ENCODE results near the gene MGAT3. TPM values are rescaled to one million over a fixed set of nuclear protein-coding genes. Genes with fewer than 3 reads are reported as not detected.

The MGAT3 gene
- total and polyA plus RNA-seq, 2 of the 13 experiments (the other 11 are each of a cell fraction or from before 2014, with no cell fraction given), result 0.11 to 0.15 TPM

DNA sequence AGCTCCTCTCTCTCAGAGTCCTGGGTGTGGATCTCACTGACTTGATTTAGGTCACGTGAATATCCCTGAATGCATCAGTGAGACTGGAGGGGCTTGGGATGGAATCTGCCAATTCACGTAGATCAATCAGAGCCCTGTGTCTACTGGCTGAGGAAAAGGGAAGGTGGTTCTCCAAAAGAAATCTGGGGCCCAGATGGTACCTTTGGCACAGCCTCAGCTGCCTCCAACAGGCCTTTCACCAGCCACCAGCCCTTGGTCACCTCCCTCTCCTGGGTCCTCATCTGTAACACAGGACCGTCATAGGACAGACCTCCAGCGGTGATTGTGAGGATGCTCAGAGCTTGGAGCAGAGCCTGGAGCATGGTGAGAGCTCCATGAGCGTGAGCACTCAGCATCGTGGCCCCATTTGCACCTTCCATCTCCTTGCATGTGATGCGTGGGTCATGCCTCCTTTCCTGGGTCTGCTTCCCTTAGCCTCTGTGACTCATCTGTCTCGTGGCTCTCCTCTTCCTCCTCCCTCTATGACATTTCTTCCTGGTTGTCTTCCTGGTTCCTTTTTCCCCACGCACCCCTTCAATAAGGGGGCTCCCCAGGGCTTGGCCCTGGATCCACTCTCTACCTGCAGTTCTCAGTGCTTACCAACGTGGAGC, 37.8 kb downstream of the MGAT3 start:
- 49% methylated on average over 8 of the region's 10 CpGs for WGBS (ENCODE audit: low lambda C conversion rate)
- intact Hi-C loops (cut with micrococcal nuclease; ENCODE audit: unreplicated experiment) (no loop called here), in situ Hi-C loops (cut with HindIII; ENCODE audit: extremely low pct_ligation_motif_present, low pct_unique_long_range_greater_than_20kb) (no loop called here)
- H3K27ac ChIP-seq (ENCODE audit: extremely low read length, insufficient read depth, low read length), result no peak overlapping the region
- H3K4me3 ChIP-seq (replicated peaks in 1 of 3; ENCODE audit: insufficient read depth in 1 of 3, low read depth in 2 of 3, low read length in 3 of 3), result no peak overlapping the region
- no peak overlapping the region for H3K9ac ChIP-seq (ENCODE audit: insufficient read depth, low read depth, low read length)
- no peak for DNase-seq (ENCODE audit: low spot score)
- no peak for ATAC-seq
- H3K4me2 ChIP-seq (ENCODE audit: low read depth, low read length), result no peak overlapping the region
- peaks cover 48% of the 10 kb centered on the region for H3K4me1 ChIP-seq (ENCODE audit: insufficient read depth, low read length)
- peaks cover 0 to 2% of the 10 kb centered on the region in 2 experiments; a peak in 1 of 5 replicates for H3K27me3 ChIP-seq (ENCODE audit: control insufficient read depth in 1 of 2, insufficient read depth in 2 of 2, low read length in 2 of 2)
- FAIRE-seq, result no peak
- BruUV-seq (replicated peaks), result no TSS peak
- ChIA-PET POLR2A (interaction anchor here (0.7 to 2.0 kb wide), 6 partner anchors 22 to 34 kb away, joined by 3 to 7 read pairs (median 4); partner anchors contain the start of gene ATF4), CTCF (ENCODE audit: low intra/inter-chr PET ratio, low total read pairs) (interaction anchor here (1.4 to 2.8 kb wide), 6 partner anchors 15 to 40 kb away, joined by 4 to 24 read pairs (median 8); no protein-coding TSS in a partner anchor)
- H3K36me3 ChIP-seq (replicated peaks in 1 of 2; ENCODE audit: control insufficient read depth in 1 of 2, insufficient read depth in 2 of 2, low read length in 2 of 2), result no peaks in the 10 kb centered on the region
- H2AFZ ChIP-seq (ENCODE audit: low read length), result no peak overlapping the region
- no peaks in the 10 kb centered on the region for H3K79me2 ChIP-seq (ENCODE audit: insufficient read depth, low read length)
- H4K20me1 ChIP-seq (ENCODE audit: insufficient read depth, low read length), result no peaks in the 10 kb centered on the region
- no peaks in the 10 kb centered on the region for H3K9me3 ChIP-seq (ENCODE audit: low read length)
- no peak for TF ChIP-seq SRSF9 (IDR thresholded peaks at IDR 0.05; ENCODE audit: borderline replicate concordance, insufficient read depth, low read depth, low read length, poor library complexity, severe bottlenecking)
- TF ChIP-seq CEBPB (IDR thresholded peaks at IDR 0.05; ENCODE audit: borderline replicate concordance, low read depth, low read length), result no peak
- no peak for TF ChIP-seq HDAC6 (IDR thresholded peaks at IDR 0.05; ENCODE audit: low read depth, low read length)
- no peak for TF ChIP-seq ZNF232 (CRISPR knock-in tag; IDR thresholded peaks at IDR 0.05; ENCODE audit: borderline replicate concordance)
- no peak for TF ChIP-seq FOXO1 (CRISPR knock-in tag; IDR thresholded peaks at IDR 0.05)
- no peak for TF ChIP-seq ZNF44 (CRISPR knock-in tag; IDR thresholded peaks at IDR 0.05)
- TF ChIP-seq ZNF75D (CRISPR knock-in tag; IDR thresholded peaks at IDR 0.05; ENCODE audit: borderline replicate concordance), result no peak
- TF ChIP-seq SALL2 (CRISPR knock-in tag; IDR thresholded peaks at IDR 0.05), result no peak
- TF ChIP-seq, protein P1, sequence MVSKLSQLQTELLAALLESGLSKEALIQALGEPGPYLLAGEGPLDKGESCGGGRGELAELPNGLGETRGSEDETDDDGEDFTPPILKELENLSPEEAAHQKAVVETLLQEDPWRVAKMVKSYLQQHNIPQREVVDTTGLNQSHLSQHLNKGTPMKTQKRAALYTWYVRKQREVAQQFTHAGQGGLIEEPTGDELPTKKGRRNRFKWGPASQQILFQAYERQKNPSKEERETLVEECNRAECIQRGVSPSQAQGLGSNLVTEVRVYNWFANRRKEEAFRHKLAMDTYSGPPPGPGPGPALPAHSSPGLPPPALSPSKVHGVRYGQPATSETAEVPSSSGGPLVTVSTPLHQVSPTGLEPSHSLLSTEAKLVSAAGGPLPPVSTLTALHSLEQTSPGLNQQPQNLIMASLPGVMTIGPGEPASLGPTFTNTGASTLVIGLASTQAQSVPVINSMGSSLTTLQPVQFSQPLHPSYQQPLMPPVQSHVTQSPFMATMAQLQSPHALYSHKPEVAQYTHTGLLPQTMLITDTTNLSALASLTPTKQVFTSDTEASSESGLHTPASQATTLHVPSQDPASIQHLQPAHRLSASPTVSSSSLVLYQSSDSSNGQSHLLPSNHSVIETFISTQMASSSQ (IDR thresholded peaks at IDR 0.05; ENCODE audit: low read depth), result no peak
- TF ChIP-seq, protein P1 (CRISPR knock-in tag; IDR thresholded peaks at IDR 0.05; ENCODE audit: borderline replicate concordance), result no peak
- TF ChIP-seq, protein P2, sequence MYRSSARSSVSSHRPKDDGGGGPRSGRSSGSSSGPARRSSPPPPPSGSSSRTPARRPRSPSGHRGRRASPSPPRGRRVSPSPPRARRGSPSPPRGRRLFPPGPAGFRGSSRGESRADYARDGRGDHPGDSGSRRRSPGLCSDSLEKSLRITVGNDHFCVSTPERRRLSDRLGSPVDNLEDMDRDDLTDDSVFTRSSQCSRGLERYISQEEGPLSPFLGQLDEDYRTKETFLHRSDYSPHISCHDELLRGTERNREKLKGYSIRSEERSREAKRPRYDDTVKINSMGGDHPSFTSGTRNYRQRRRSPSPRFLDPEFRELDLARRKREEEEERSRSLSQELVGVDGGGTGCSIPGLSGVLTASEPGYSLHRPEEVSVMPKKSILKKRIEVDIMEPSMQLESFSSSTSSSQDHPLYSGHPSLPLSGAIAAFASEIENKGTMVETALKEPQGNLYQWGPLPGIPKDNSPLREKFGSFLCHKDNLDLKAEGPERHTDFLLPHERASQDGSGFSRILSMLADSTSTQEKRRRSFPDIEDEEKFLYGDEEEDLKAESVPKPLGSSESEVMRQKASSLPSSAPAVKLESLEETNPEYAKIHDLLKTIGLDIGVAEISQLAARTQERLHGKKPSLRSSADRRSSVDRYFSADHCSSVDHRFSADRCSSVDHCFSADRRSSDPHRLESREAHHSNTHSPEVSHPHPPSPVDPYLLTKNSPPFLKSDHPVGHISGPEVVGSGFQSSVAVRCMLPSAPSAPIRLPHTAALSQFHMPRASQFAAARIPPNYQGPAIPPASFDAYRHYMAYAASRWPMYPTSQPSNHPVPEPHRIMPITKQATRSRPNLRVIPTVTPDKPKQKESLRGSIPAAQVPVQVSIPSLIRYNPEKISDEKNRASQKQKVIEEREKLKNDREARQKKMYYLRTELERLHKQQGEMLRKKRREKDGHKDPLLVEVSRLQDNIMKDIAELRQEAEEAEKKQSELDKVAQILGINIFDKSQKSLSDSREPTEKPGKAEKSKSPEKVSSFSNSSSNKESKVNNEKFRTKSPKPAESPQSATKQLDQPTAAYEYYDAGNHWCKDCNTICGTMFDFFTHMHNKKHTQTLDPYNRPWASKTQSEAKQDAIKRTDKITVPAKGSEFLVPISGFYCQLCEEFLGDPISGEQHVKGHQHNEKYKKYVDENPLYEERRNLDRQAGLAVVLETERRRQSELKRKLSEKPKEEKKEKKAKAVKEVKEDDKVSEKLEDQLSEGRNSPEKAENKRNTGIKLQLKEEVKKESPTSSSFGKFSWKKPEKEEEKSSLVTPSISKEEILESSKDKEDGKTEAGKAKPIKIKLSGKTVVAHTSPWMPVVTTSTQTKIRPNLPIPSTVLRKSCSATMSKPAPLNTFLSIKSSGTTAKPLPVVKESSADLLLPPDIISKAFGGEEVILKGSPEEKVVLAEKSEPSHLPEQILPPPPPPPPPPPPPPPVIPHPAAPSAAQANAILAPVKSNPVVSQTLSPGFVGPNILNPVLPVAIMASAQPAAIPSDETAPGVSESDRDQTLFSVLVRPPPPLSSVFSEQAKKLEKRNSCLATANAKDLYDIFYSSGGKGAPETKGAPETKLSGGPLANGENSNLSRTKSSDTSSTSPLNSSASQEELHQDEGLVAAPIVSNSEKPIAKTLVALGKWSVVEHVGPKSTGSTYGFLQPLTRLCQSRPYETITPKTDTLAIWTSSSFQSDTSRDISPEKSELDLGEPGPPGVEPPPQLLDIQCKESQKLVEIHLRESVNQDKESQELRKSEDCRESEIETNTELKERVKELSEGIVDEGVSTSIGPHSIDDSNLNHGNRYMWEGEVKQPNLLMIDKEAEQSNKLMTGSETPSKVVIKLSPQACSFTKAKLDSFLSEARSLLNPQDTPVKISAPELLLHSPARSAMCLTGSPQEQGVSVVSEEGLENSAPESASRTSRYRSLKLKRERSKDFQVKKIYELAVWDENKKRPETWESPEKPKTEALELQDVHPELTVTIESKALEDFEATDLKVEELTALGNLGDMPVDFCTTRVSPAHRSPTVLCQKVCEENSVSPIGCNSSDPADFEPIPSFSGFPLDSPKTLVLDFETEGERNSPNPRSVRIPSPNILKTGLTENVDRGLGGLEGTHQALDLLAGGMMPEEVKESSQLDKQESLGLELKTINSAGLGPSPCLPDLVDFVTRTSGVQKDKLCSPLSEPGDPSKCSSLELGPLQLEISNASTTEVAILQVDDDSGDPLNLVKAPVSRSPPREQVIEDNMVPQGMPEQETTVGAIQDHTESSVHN (CRISPR knock-in tag; IDR thresholded peaks at IDR 0.05), result no peak
- TF ChIP-seq CHD2 (IDR thresholded peaks at IDR 0.05; ENCODE audit: low read depth, low read length), result no peak
